HG03442 (cell line): Measurements from ENCODE around the gene TAF9B.
"Not testable (repeated sequence)": the region's sequence is repeated elsewhere in the genome, so short reads cannot be mapped to it uniquely, and the experiment has no call there.

Experiments
- ATAC-seq: cut with Tn5 transposase; IDR thresholded peaks from one replicate; pipeline ENCODE4 v1.9.1; 2021; ENCODE audit warnings: mild to moderate bottlenecking, moderate library complexity; ENCODE audit not compliant: unreplicated experiment

TAF9B gene

DNA sequence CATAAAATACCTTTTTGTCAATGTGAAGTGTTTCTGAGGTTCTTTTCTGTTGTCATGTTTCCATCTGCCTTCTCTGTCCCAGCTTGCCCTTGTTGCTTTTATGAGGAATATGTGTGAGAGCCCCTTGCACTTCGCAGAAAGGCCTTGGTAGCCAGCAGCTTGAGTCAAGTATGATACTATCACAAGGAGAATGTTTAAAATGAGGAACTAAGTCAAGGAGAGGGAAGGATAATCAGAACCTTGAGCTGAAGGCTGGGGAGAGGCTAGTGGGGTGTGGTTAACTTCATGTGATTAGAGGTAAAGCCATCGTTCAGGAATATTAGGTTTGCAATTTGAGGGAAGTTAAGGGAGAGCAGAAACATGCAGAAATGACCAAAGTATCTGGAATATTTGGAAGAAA is 22.7 kb downstream of the TAF9B start:
- ATAC-seq = no peak

DNA sequence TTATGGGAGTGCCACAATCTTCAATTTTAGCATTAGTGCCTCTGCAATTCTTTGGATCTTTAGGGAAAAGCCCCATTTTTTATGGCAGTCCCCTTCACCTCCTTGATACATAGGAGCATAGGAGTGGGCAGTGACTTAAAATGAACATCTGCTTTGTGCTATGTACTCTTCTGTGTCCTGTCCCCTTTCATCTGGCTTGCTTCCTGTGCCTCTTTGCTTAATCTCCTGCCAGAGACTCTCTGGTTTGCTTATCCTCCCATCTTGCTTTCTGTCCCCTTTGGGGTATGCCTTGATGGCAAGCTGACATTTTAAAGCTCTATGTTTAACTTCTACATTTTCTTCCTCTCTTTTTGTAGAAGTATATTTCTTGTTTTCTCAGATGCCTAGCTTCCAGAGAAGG is 23.1 kb downstream of the TAF9B start:
- ATAC-seq = no peak

DNA sequence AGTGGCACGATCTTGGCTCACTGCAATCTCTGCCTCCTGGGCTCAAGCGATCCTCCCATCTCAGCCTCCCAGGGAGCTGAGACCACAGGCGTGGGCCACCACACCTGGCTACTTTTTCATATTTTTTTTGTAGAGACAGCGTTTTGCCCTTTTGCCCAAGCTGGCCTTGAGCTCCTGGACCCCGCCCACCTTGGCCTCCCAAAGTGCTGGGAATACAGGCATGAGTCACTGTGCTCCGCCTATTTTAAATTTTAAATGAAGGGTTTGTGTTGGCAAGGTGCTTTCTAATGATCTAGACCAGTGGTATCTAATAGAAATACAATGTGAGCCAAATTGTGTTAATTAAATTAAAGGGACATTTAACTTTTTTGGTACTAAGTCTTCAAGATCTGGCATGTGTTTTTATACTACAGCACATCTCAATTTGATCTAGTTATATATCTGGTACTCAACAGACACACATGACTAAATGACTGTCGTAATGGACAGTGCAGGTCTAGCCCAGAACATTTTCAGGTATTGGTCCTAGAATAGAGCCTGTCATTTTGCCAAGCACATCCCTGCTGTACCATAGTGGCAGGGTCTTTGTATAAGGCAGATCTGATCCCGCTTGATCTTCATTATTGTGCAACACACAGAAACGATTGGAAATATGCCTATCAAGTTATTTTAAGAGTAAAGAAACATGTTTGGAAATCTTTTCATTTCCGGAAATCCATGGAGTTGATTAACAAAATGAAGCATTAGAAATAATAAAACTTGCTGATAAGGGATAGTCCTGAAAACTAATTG is 28.1 kb downstream of the TAF9B start:
- ATAC-seq = no peak

DNA sequence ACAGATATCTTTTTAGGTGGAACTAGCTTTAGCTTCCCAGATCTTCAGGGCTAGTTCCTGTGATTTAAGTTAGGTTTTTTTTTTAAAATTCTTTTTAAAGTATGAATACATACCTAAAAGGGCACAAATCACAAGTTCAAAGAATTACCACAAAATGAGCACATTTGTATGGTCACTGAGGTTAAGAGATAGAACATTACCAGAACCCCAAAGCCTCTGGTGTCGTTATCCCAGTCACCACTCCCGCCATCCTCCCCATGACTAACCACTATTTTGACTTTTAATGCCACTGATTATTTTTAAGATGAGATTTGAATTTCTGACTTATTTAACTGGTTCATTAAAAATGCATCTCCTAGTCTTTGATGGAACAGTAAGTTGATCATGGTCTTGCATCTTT is 30.0 kb downstream of the TAF9B start:
- no peak for ATAC-seq

DNA sequence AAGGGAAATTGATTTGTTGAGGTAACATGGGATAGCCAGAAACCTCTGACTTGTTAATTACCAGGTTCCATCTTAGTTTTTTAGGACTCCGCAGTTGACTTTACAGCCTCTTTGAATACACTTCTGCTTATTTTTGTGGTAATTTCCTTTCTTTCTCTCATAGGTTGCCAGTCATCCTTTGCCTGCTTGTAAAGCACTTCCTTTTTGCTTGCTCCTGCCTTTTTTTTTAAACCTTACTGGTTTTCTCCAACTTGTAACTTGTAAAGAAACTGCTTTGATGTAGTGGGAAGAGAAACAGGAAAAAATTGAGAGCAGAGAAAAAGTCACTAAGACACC is 32.8 kb downstream of the TAF9B start:
- no peak for ATAC-seq

DNA sequence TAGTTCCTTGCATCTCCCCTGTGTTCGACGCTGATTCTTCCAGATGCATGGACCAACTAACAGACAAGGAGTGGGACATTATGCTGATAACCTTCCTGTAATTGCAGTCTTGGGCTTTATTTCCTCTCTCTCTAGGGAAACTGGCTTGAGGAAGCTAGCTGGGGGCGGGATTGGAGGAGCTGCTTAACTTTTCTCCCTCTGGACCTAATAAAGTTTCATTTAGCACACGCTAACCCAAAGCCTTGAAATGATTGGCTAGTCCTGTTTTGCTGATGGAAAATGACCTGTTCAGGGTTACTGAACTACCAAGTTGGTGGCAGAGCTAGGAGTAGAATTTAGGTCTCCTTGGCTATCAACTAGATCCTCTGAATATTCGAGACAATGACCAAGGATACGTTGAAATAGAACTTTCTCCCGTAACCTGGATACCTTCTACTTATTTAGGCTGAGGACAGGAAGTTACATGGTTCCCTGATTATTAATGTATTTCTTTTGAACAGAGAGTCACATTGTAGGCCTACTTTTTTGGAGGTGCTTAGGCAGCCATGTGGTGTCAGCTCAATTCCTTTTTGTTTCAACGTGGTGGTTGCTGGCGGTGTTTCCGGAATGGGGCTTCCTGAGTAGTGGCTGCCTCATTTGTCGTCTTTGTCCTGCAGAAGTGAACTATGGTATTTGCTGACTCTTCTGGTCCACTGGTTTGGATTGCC is 33.4 kb downstream of the TAF9B start:
- ATAC-seq = no peak

DNA sequence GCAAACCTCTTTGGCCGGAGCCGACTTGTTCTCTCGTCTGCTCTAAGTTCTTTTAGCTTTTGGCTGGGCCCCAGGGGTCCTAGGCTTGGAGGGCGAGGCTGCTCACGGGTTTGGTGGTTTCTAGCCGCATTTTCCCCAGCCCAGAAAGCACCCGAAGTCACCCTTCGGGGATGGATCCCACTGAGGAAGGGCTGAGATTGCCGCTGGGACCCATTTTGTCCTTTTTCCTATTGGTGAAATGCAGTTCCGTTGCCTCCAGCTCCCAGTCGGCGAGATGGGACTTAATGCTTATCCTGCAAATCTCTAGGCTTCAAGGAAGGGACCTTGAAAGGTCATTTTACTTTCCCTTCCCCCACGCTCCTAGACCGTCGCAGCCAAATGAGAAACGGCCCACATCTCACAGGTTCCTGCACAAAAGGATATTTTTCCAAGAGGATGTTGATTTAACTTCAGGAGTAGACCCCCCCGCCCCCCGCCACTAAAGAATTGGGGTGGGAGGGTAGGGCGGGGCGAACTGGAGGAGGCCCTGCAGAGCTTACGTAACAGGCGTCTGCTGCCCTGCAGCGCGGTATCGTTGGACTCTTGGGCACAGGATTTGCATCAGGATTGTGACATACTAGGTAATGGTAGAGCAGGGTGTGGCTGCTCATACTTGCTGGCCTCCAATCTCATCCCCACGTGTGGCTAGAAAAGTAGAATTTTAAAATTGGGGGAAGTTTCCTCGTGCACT is 34.8 kb downstream of the TAF9B start:
- peak; percentile 25 for ATAC-seq

DNA sequence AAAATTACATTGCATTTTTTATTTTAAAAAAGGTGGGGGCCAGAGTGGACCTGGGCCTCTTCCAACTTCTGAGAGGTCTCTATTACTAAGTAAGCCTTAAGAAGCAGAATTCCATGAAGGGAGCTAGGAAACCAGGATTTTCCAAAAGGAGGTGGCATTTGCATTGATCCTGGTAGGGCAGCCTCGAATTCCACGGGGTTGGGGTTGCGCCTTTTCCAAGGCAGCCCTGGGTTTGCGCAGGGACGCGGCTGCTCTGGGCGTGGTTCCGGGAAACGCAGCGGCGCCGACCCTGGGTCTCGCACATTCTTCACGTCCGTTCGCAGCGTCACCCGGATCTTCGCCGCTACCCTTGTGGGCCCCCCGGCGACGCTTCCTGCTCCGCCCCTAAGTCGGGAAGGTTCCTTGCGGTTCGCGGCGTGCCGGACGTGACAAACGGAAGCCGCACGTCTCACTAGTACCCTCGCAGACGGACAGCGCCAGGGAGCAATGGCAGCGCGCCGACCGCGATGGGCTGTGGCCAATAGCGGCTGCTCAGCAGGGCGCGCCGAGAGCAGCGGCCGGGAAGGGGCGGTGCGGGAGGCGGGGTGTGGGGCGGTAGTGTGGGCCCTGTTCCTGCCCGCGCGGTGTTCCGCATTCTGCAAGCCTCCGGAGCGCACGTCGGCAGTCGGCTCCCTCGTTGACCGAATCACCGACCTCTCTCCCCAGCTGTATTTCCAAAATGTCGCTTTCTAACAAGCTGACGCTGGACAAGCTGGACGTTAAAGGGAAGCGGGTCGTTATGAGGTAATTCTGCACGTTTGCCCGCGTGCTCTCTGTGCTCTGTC is 35.6 kb downstream of the TAF9B start, which contains the start of gene PGK1:
PGK1 (plus strand) TSS at position 626 of the 824 bp plus-strand sequence; CDS start at position 719, 93 bp downstream.
- peak; percentile 93 for ATAC-seq

DNA sequence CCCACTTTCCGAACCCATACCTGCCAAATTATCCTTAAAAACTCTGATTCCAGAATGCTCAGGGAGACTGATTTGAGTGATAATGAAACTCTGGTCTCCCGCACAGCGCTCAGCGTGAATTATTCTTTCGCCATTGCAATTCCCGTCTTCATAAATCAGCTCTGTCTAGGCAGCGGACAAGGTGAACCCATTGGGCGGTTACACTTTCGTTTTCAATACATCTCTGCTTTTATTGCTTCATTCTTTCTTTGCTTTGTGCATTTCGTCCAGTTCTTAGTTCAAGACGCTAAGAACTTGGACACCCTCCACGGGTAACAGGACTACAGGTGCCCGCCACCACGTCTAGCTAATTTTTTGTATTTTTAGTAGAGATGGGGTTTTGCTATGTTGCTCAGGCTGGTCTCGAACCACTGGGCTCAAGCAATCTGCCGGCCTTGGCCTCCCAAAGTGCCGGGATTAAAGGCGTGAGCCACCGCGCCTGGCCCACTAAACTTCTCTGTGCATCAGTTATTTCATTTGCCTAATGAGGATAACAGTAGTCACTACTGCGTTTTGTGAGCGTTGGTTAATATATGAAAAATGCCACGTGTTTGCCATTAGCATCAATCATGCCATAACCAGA is 36.3 kb downstream of the TAF9B start:
- no peak for ATAC-seq

DNA sequence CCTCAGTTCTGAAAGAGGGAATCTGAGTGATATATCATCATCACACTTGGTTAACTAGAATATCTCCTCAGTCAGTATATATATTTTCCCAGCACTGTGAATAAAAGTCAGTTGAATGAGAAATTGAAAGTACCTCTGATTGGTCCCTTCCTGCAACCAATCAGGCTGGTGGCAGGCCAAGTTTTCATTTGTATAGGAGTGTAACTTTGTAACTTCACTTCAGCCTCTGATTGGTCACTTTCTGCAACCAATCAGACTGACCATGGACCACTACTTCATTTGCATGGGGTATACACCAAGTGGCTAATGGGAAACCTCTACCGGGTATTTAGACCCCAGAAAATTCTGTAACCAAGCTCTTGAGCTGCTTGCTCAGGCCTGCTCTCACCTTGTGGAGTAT is 37.4 kb downstream of the TAF9B start:
- no peak for ATAC-seq

DNA sequence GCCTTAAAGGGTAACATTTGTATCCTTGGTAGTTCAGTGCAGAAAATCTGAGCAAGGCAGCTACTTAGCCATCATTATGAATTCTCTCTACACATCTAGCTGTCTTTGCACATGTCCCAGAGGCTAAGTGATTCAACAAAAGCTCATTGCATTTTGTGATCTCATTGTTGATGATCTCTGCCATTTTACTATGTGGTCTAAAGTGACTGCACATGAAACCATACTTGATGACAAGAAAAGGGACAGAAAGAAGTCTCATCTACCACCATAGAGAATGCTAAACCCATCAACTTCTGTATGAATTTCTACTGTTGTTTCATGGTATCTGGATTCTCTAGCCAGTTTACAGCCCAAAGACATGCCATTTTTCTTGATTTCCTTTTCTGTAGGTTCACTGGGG is 41.3 kb downstream of the TAF9B start:
- no peak for ATAC-seq

DNA sequence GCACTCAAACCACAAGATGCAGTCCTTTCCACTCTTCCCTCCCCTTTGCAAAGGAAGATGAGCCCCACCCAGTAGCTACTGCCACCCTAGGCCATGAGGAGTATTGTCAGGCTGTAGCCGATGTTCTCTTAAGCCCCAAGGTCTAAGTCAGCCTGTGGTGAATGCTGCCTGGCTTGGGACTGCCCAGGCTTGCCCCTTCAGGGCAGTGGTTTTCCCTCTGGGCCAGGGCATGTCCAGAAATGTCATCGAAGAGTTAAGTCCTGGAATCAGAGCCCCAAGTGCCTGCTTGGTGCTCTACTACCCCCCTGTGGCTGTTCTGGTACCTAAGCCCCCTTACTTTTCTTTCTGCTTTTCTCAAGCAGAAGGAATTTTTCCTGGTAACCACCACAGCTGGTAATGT is 47.2 kb downstream of the TAF9B start:
- ATAC-seq = peak; percentile 93

DNA sequence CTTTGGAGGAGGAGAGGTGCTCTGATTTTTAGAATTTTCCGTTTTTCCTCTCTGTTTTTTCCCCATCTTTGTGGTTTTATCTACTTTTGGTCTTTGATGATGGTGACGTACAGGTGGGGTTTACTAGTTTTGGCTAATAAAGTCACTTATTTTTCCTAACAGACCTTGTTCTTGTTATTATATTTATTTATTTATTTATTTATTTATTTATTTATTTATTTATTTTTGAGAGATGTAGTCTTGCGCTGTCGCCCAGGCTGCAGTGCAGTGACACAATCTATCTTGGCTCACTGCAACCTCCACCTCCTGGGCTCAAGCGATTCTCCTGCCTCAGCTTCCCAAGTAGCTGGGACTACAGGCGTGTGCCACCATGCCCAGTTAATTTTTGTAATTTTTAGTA is 58.0 kb downstream of the TAF9B start:
- ATAC-seq = not testable (repeated sequence)
